Lung (tissue), 12 donors: ENCODE results near the gene CPAMD8. TPM values are rescaled to one million over a fixed set of nuclear protein-coding genes. Genes with fewer than 3 reads are reported as not detected.

Source experiments
- ATAC-seq: fragments of 200-7000 bp; cut with Tn5 transposase; one replicate; pipeline ENCODE4 v1.9.1; 2020; ENCODE audit warnings: moderate number of reproducible peaks; ENCODE audit not compliant: insufficient read depth, low FRiP score
- DNase-seq, 3 donors: peaks; one replicate each; pipeline ENCODE4 v3.0.0-alpha.2; 2013 to 2017
- H3K27ac ChIP-seq, 2 donors: one replicate each; pipeline ENCODE4 v1.5.1; 2013; ENCODE audit warnings: mild to moderate bottlenecking in 2 of 2, moderate library complexity in 2 of 2, control low read depth in 1 of 2, inconsistent platforms in 1 of 2, low read depth in 1 of 2, low read length in 1 of 2
- H3K27me3 ChIP-seq, 3 donors: one replicate each; pipeline ENCODE4 v1.5.1; 2013; ENCODE audit warnings: low read length in 2 of 3; ENCODE audit not compliant: control insufficient read depth in 3 of 3, insufficient read depth in 3 of 3
- H3K36me3 ChIP-seq, 4 donors: one replicate each; pipeline ENCODE4 v1.5.1; 2013; ENCODE audit warnings: low read length in 4 of 4, mild to moderate bottlenecking in 1 of 4, moderate library complexity in 1 of 4; ENCODE audit not compliant: control insufficient read depth in 4 of 4, insufficient read depth in 4 of 4
- H3K4me1 ChIP-seq, 5 donors: one replicate each; pipeline ENCODE4 v1.5.1; 2013; ENCODE audit warnings: low read length in 5 of 5, mild to moderate bottlenecking in 2 of 5, moderate library complexity in 1 of 5; ENCODE audit not compliant: control insufficient read depth in 5 of 5, insufficient read depth in 5 of 5
- H3K4me3 ChIP-seq: one replicate; pipeline ENCODE4 v1.5.1; 2013; ENCODE audit warnings: mild to moderate bottlenecking, control low read depth, moderate library complexity
- H3K9ac ChIP-seq, 2 donors: one replicate each; pipeline ENCODE4 v1.5.1; 2013; ENCODE audit warnings: low read length in 2 of 2, control low read depth in 1 of 2; ENCODE audit not compliant: insufficient read depth in 1 of 2
- H3K9me3 ChIP-seq, 4 donors: one replicate each; pipeline ENCODE4 v1.5.1; 2013; ENCODE audit warnings: low read length in 3 of 4, mild to moderate bottlenecking in 1 of 4, moderate library complexity in 1 of 4; ENCODE audit not compliant: control insufficient read depth in 4 of 4, insufficient read depth in 3 of 4
- CTCF ChIP-seq: IDR thresholded peaks from 2 replicates; pipeline ENCODE4 v1.5.1; 2012; ENCODE audit warnings: mild to moderate bottlenecking; ENCODE audit errors: control extremely low read depth, extremely low read depth
- WGBS, 2 donors: extraction: QIAGEN DNeasy Blood & Tissue Kit; methylation state at CpG; one replicate each; pipeline ENCODE4 v1.1.7; 2013; 5-methylcytosine and 5-hydroxymethylcytosine counted together
- polyA plus RNA-seq, 2 donors: library from polyadenylated mRNA; stranded (reverse); fragments of 200-250 nt; gene quantifications; one replicate each; pipeline ENCODE4 v1.2.1, GENCODE V29; 2013
- total RNA-seq, 2 donors: library from RNA; depleted of rRNA in 1 of 2; stranded (reverse); fragments of >200 nt in 1 of 2; gene quantifications; one replicate each; pipeline ENCODE4 v1.2.1, GENCODE V29; 2014 to 2021
- donor health status: control.
- donor health status: control.
- donor health status: Bipolar disorder and iron deficiency.
- donor health status: healthy.
- donor health status: DM: yes; HTN: yes; CAD: no.

The CPAMD8 gene
- total and polyA plus RNA-seq, 4 donors: 9.6 to 143 (median 31.4) TPM

DNA sequence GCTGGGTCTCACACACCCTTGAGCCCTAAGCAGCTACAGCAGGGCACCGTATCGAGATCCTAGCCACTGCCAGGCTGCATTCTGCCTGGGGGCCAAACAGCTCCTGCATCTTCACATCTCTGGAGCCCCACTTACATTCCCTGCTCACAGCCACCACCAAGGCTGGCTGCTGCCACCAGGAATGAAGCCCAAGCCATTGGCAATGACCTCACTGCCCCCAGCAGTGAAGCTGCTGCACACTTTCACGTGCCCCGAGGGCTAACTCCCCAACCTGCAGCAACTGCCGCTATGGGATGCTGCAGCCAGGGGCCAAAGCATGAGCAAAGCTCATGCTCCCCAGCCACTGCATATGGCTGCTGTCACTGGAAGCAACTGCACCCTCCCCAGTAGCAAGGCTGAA, 95.9 kb downstream of the CPAMD8 start:
- H3K27me3 ChIP-seq: no peaks in the 10 kb centered on the region
- peaks cover 4 to 5% (median 5%) of the 10 kb centered on the region in 4 donors for H3K9me3 ChIP-seq
- WGBS, 2 donors: 69 to 81% methylated on average over 5 of the region's 5 CpGs
- no peak overlapping the region for H3K4me3 ChIP-seq
- TF ChIP-seq CTCF: no peak
- DNase-seq (no peak), ATAC-seq (no peak)
- H3K36me3 ChIP-seq: peaks cover 0 to 21% (median 6%) of the 10 kb centered on the region in 4 donors
- H3K4me1 ChIP-seq: no peaks in the 10 kb centered on the region
- H3K9ac ChIP-seq: no peak overlapping the region
- no peak overlapping the region for H3K27ac ChIP-seq

GRCh38 chr19:16928916-16929315, 97.7 kb downstream of the CPAMD8 start:
- Histone ChIP-seq H3K36me3 (peaks cover 0 to 26% (median 9%) of the 10 kb centered on the region in 4 donors), H3K9me3 (peaks cover 0 to 10% (median 4%) of the 10 kb centered on the region in 4 donors), H3K9ac (no peak overlapping the region), H3K4me1 (no peaks in the 10 kb centered on the region), H3K4me3 (no peak overlapping the region), H3K27ac (no peak overlapping the region), H3K27me3 (no peaks in the 10 kb centered on the region)
- WGBS, 2 donors: 97 to 98% methylated on average over 10 of the region's 10 CpGs
- DNase-seq: no peak
- no peak for TF ChIP-seq CTCF
- no peak for ATAC-seq

DNA sequence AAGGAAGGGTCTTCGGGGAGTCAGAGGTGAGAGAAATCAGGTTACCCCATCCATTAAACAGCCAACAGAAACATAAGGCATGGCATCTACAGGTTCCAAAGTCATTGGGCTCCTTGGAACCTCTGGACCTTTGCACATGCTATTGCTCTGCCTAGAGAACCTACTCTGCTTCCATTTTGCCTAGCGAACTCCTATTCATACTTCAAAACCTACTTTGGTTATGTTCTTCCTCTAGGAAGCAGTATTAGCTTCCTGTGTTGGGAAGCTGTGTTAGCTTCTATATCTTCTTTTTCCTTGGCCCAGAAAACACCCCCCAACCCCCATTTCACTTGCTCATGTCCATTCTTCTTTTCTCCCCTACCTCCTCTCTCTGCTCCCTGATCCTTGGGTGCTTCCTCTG, 98.3 kb downstream of the CPAMD8 start:
- no peak overlapping the region for H3K4me3 ChIP-seq
- no peak for TF ChIP-seq CTCF
- no peak for DNase-seq
- no peak overlapping the region for H3K27ac ChIP-seq
- H3K9ac ChIP-seq: no peak overlapping the region
- H3K9me3 ChIP-seq: peaks cover 0 to 10% (median 4%) of the 10 kb centered on the region in 4 donors
- no peak for ATAC-seq
- no peaks in the 10 kb centered on the region for H3K4me1 ChIP-seq
- WGBS, 2 donors: 97 to 100% methylated on average over 2 of the region's 2 CpGs
- H3K36me3 ChIP-seq: peaks cover 0 to 26% (median 9%) of the 10 kb centered on the region in 4 donors
- no peaks in the 10 kb centered on the region for H3K27me3 ChIP-seq

- Histone ChIP-seq H3K27me3 (no peaks in the 10 kb centered on the region), H3K36me3 (peaks cover 0 to 26% (median 11%) of the 10 kb centered on the region in 4 donors), H3K27ac (no peak overlapping the region), H3K4me1 (no peaks in the 10 kb centered on the region), H3K9me3 (peaks cover 0 to 10% (median 4%) of the 10 kb centered on the region in 4 donors), H3K4me3 (no peak overlapping the region), H3K9ac (no peak overlapping the region)
- no peak for TF ChIP-seq CTCF
- WGBS, 2 donors: 93 to 96% methylated on average over 13 of the region's 13 CpGs
- DNase-seq: no peak
- ATAC-seq: no peak
Observed at GRCh38 chr19:16927883-16928282, 98.7 kb downstream of the CPAMD8 start.
